DMS153 treated with DMSO at 0.1 percent for 48 hours (cell line): ENCODE data around the gene MBD3.

Experiments used
- DNase-seq: peaks from one replicate; lab custom pipeline; 2025; ENCODE audit not compliant: unreplicated experiment; lab: John Stamatoyannopoulos, UW

MBD3 gene

GRCh38 chr19:1574354-1575136, 18.1 kb downstream of the MBD3 start:
- no peak for DNase-seq

GRCh38 chr19:1572795-1573194, 19.9 kb downstream of the MBD3 start:
- no peak for DNase-seq

- DNase-seq: no peak
Measured at GRCh38 chr19:1571358-1571757, 21.3 kb downstream of the MBD3 start.

GRCh38 chr19:1570836-1571235, 21.8 kb downstream of the MBD3 start:
- DNase-seq: no peak

- DNase-seq: no peak
Measured at GRCh38 chr19:1569997-1570396, 22.7 kb downstream of the MBD3 start.

GRCh38 chr19:1568320-1569019, 24.2 kb downstream of the MBD3 start, which contains the start of gene MEX3D:
Gene MEX3D, minus strand, starts transcription at chr19:1568325. Its CDS starts 267 bp downstream, at chr19:1568058.
- DNase-seq: no peak

GRCh38 chr19:1567848-1568227, 24.8 kb downstream of the MBD3 start:
- no peak for DNase-seq

- no peak for DNase-seq
Measured at GRCh38 chr19:1567116-1567847, 25.4 kb downstream of the MBD3 start.

- no peak for DNase-seq
Measured at GRCh38 chr19:1566392-1567115, 26.1 kb downstream of the MBD3 start.

- no peak for DNase-seq
Measured at GRCh38 chr19:1563251-1563650, 29.4 kb downstream of the MBD3 start.

GRCh38 chr19:1561236-1561842, 31.3 kb downstream of the MBD3 start:
- no peak for DNase-seq

- DNase-seq: no peak
Measured at GRCh38 chr19:1560286-1560882, 32.3 kb downstream of the MBD3 start.

- DNase-seq: no peak
Measured at GRCh38 chr19:1558552-1558951, 34.1 kb downstream of the MBD3 start.

- no peak for DNase-seq
Measured at GRCh38 chr19:1556390-1557070, 36.1 kb downstream of the MBD3 start.

GRCh38 chr19:1555487-1556389, 36.9 kb downstream of the MBD3 start:
- DNase-seq: no peak

GRCh38 chr19:1554968-1555367, 37.7 kb downstream of the MBD3 start:
- no peak for DNase-seq

GRCh38 chr19:1553415-1553814, 39.2 kb downstream of the MBD3 start:
- DNase-seq: no peak
